Measurements from ENCODE around the gene EMP1. TPM values are rescaled to one million over a fixed set of nuclear protein-coding genes. Genes with fewer than 3 reads are reported as not detected.

EMP1 gene
- total RNA-seq, 1 experiment from 2014 or later: 18.6 TPM

DNA sequence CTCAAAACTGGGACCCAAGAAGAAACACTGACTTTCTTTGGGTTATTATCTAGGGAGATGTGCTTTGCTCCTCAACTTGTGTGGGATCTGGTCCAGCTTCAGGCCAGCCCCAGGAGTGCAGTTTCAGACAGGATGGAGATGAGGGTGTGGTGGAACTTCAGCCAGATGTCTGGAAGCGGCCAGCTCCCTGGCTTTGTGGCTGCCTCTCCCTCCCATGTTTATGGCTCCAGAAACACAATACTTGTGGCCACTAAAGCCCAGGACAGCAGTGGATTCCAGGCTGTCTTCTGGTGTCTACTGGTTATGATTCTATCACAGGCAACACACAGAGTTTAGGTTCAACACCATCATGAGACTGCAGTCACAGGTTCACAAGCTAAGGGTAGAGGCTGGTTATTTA lies 44.2 kb upstream of the EMP1 start:
- H3K4me1 ChIP-seq (ENCODE audit: control insufficient read depth, insufficient read depth, low read length): no peaks in the 10 kb centered on the region
- ATAC-seq: no peak
- in situ Hi-C loops (cut with HindIII; ENCODE audit: low pct_unique_long_range_greater_than_20kb, low sequenced_read_pairs) (no loop called here), intact Hi-C loops (cut with micrococcal nuclease; ENCODE audit: unreplicated experiment) (no loop called here)
- H3K9me3 ChIP-seq (ENCODE audit: control insufficient read depth, insufficient read depth, low read depth, low read length): no peaks in the 10 kb centered on the region
- no peaks in the 10 kb centered on the region for H3K36me3 ChIP-seq (ENCODE audit: control insufficient read depth, insufficient read depth, low read length)
- TF ChIP-seq SIN3A (IDR thresholded peaks at IDR 0.05; ENCODE audit: borderline replicate concordance, insufficient read depth, low read depth, low read length) (no peak), POLR2AphosphoS5 (IDR thresholded peaks at IDR 0.05; ENCODE audit: low read depth, low read length) (no peak), TCF7L2 (IDR thresholded peaks at IDR 0.05; ENCODE audit: low read depth, low read length) (no peak), CTCF (IDR thresholded peaks at IDR 0.05) (no peak)
- TF ChIP-seq, protein P1, sequence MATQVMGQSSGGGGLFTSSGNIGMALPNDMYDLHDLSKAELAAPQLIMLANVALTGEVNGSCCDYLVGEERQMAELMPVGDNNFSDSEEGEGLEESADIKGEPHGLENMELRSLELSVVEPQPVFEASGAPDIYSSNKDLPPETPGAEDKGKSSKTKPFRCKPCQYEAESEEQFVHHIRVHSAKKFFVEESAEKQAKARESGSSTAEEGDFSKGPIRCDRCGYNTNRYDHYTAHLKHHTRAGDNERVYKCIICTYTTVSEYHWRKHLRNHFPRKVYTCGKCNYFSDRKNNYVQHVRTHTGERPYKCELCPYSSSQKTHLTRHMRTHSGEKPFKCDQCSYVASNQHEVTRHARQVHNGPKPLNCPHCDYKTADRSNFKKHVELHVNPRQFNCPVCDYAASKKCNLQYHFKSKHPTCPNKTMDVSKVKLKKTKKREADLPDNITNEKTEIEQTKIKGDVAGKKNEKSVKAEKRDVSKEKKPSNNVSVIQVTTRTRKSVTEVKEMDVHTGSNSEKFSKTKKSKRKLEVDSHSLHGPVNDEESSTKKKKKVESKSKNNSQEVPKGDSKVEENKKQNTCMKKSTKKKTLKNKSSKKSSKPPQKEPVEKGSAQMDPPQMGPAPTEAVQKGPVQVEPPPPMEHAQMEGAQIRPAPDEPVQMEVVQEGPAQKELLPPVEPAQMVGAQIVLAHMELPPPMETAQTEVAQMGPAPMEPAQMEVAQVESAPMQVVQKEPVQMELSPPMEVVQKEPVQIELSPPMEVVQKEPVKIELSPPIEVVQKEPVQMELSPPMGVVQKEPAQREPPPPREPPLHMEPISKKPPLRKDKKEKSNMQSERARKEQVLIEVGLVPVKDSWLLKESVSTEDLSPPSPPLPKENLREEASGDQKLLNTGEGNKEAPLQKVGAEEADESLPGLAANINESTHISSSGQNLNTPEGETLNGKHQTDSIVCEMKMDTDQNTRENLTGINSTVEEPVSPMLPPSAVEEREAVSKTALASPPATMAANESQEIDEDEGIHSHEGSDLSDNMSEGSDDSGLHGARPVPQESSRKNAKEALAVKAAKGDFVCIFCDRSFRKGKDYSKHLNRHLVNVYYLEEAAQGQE (IDR thresholded peaks at IDR 0.05; ENCODE audit: insufficient read depth in 1 of 2, low read depth in 2 of 2, low read length in 1 of 2): no peak
- no peak for DNase-seq (ENCODE audit: low read depth, low spot score)
- BruUV-seq (replicated peaks): no TSS peak
- H3K4me3 ChIP-seq (ENCODE audit: low read depth in 2 of 2, low read length in 2 of 2): no peak overlapping the region
- POLR2A ChIA-PET: no interaction called here
- CTCF ChIA-PET: no interaction called here
- no peaks in the 10 kb centered on the region for H3K27me3 ChIP-seq (ENCODE audit: control insufficient read depth, insufficient read depth, low read length)
- no peak overlapping the region for H3K27ac ChIP-seq (ENCODE audit: low read length)

DNA sequence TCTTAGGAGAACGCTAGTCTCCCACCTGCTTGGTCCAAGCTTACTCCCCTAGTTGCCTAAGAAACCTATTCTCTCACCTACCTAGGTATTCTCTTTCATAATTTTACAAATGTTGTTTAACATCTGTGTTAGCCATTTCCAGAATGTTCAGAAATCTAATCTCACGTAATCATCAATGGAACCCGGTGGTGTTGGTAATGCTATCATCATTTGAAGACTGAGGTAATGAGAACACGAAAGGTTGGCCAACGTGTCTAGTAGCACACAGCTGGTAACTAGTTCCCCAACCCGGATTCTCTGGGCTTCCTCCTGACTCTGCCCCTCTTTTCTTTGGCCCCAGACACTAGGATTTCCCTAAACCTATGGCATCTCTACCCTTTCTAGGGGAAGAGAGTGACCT lies 43.8 kb upstream of the EMP1 start:
- Histone ChIP-seq H3K27me3 (ENCODE audit: control insufficient read depth, insufficient read depth, low read length) (no peaks in the 10 kb centered on the region), H3K4me3 (ENCODE audit: low read depth in 2 of 2, low read length in 2 of 2) (no peak overlapping the region), H3K9me3 (ENCODE audit: control insufficient read depth, insufficient read depth, low read depth, low read length) (no peaks in the 10 kb centered on the region), H3K4me1 (ENCODE audit: control insufficient read depth, insufficient read depth, low read length) (no peaks in the 10 kb centered on the region), H3K27ac (ENCODE audit: low read length) (no peak overlapping the region), H3K36me3 (ENCODE audit: control insufficient read depth, insufficient read depth, low read length) (no peaks in the 10 kb centered on the region)
- TF ChIP-seq POLR2AphosphoS5 (IDR thresholded peaks at IDR 0.05; ENCODE audit: low read depth, low read length) (no peak), TCF7L2 (IDR thresholded peaks at IDR 0.05; ENCODE audit: low read depth, low read length) (no peak), SIN3A (IDR thresholded peaks at IDR 0.05; ENCODE audit: borderline replicate concordance, insufficient read depth, low read depth, low read length) (no peak), CTCF (IDR thresholded peaks at IDR 0.05) (no peak)
- TF ChIP-seq, protein P1 (IDR thresholded peaks at IDR 0.05; ENCODE audit: insufficient read depth in 1 of 2, low read depth in 2 of 2, low read length in 1 of 2): no peak
- no peak for DNase-seq (ENCODE audit: low read depth, low spot score)
- ChIA-PET CTCF (no interaction called here), POLR2A (no interaction called here)
- in situ Hi-C loops (cut with HindIII; ENCODE audit: low pct_unique_long_range_greater_than_20kb, low sequenced_read_pairs) (no loop called here), intact Hi-C loops (cut with micrococcal nuclease; ENCODE audit: unreplicated experiment) (no loop called here)
- ATAC-seq: no peak
- no TSS peak for BruUV-seq (replicated peaks)
